HepG2 (cell line): ENCODE results near the gene DENND1C. TPM values are rescaled to one million over a fixed set of nuclear protein-coding genes. Genes with fewer than 3 reads are reported as not detected.

Source experiments
- BRD4 ChIP-seq: sonication (generic); formaldehyde crosslinking; IDR thresholded peaks from 2 replicates; pipeline ENCODE4 v1.4.0; 2020; ENCODE audit warnings: missing genetic modification reagents
- GFI1 ChIP-seq: sonication (generic); formaldehyde crosslinking; IDR thresholded peaks from 2 replicates; pipeline ENCODE4 v1.5.0; 2020; ENCODE audit warnings: missing genetic modification reagents, mild to moderate bottlenecking, borderline replicate concordance
- HNRNPUL1 ChIP-seq: fragments of 200-400 bp; formaldehyde crosslinking; IDR thresholded peaks from 2 replicates; pipeline ENCODE4 v1.6.1; 2017; ENCODE audit warnings: low read depth, mild to moderate bottlenecking, low read length, moderate library complexity
- KLF16 ChIP-seq, 2 experiments: sonication (generic) in 1 of 2; formaldehyde crosslinking in 1 of 2; IDR thresholded peaks; 2 replicates each; pipeline versions ENCODE4 v1.6.1 to v1.8.0; 2016 to 2023; ENCODE audit warnings: missing genetic modification reagents in 2 of 2, missing compliant biosample characterization in 1 of 2
- MED8 ChIP-seq: sonication (generic); formaldehyde crosslinking; IDR thresholded peaks from 2 replicates; pipeline ENCODE4 v1.8.1; 2023; ENCODE audit warnings: mild to moderate bottlenecking, missing genetic modification reagents; ENCODE audit not compliant: insufficient replicate concordance
- SALL1 ChIP-seq: sonication (generic); formaldehyde crosslinking; IDR thresholded peaks from 2 replicates; pipeline ENCODE4 v1.8.0; 2022; ENCODE audit warnings: mild to moderate bottlenecking, missing genetic modification reagents
- SAP130 ChIP-seq: IDR thresholded peaks from 2 replicates; pipeline ENCODE4 v1.6.1; 2016; ENCODE audit warnings: low read depth
- ZBTB42 ChIP-seq: sonication (generic); formaldehyde crosslinking; IDR thresholded peaks from 2 replicates; pipeline ENCODE4 v1.5.0; 2020; ENCODE audit warnings: mild to moderate bottlenecking, missing genetic modification reagents
- ZNF709 ChIP-seq: sonication (generic); formaldehyde crosslinking; IDR thresholded peaks from 2 replicates; pipeline ENCODE4 v1.5.0; 2020; ENCODE audit warnings: mild to moderate bottlenecking, missing genetic modification reagents
- ZNF788 ChIP-seq: sonication (generic); formaldehyde crosslinking; IDR thresholded peaks from 2 replicates; pipeline ENCODE4 v1.5.0; 2020; ENCODE audit warnings: mild to moderate bottlenecking, missing genetic modification reagents, borderline replicate concordance
- polyA plus RNA-seq, 8 experiments: library from polyadenylated mRNA; depleted of rRNA in 3 of 8; stranded (reverse) in 7 of 8; unstranded in 1 of 8; fragments of >200 nt; fragmentation: Illumina TruSeq in 4 of 8; extraction: Trizol in 4 of 8; gene quantifications; 2 replicates each; pipeline versions ENCODE4 v1.2.1 to v1.2.3, GENCODE V29; 2011 to 2016; ENCODE audit warnings: low read depth in 4 of 8, missing spikeins in 1 of 8, mixed read lengths in 1 of 8; ENCODE audit not compliant: insufficient read depth in 1 of 8
- total RNA-seq, 5 experiments: library from RNA; depleted of rRNA; stranded (reverse); fragments of >200 nt; fragmentation: Illumina TruSeq; extraction: Trizol; gene quantifications; 2 replicates each; pipeline ENCODE4 v1.2.3, GENCODE V29; 2016; ENCODE audit warnings: low read depth in 1 of 5
- TF ChIP-seq, protein P1 (sequence below), 2 experiments: fragments of 450-650 bp in 1 of 2; sonication (generic) in 1 of 2; formaldehyde crosslinking in 1 of 2; IDR thresholded peaks; 2 replicates each; pipeline versions ENCODE4 v1.6.1 to v1.8.0; 2016 to 2022; ENCODE audit warnings: antibody characterized with exemption in 1 of 2, mild to moderate bottlenecking in 1 of 2, missing genetic modification reagents in 1 of 2
- TF ChIP-seq, protein P2 (sequence below): sonication (generic); formaldehyde crosslinking; IDR thresholded peaks from 2 replicates; pipeline ENCODE4 v1.4.0; 2020; ENCODE audit warnings: mild to moderate bottlenecking, missing genetic modification reagents
- TF ChIP-seq, protein P3 (sequence below): sonication (generic); formaldehyde crosslinking; conservative IDR thresholded peaks from 2 replicates; pipeline ENCODE4 v1.8.0; 2022; ENCODE audit warnings: mild to moderate bottlenecking, moderate library complexity, missing genetic modification reagents

Gene DENND1C
- total and polyA plus RNA-seq, 2 of the 13 experiments (the other 11 are each of a cell fraction or from before 2014, with no cell fraction given), result 0.04 to 0.73 TPM

DNA sequence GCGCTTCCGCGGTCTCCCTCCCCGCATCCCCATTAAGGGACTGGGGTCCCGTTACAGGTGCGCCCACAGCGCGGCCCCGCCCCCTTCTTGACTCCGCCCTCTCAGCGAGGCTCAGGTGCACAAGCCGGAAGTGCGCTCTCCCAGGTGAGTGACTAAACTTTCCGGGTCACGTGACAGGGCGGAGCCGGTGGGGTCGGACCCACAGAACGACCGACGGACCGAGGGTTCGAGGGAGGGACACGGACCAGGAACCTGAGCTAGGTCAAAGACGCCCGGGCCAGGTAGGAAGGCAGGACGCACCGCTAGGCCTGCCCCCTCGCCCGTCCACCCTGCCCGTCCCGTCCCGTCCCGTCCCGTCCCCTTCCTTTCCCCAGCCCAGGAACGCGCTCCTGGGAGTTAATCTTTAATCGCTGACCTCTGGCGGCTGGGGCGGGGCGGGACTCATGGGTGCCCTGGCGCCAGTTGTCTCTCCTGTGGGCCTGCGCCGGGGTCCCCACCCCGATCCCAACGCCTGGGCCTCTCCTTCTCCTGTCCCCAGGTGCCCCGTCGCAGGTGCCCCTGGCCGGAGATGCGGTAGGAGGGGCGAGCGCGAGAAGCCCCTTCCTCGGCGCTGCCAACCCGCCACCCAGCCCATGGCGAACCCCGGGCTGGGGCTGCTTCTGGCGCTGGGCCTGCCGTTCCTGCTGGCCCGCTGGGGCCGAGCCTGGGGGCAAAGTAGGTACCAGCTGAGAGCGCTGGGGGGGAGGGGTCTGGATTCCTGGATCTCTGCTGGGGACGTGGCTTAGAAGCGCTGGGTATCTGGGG lies 17.3 kb downstream of the DENND1C start, which contains the start of gene CRB3 (continued):
- TF ChIP-seq, protein P1, sequence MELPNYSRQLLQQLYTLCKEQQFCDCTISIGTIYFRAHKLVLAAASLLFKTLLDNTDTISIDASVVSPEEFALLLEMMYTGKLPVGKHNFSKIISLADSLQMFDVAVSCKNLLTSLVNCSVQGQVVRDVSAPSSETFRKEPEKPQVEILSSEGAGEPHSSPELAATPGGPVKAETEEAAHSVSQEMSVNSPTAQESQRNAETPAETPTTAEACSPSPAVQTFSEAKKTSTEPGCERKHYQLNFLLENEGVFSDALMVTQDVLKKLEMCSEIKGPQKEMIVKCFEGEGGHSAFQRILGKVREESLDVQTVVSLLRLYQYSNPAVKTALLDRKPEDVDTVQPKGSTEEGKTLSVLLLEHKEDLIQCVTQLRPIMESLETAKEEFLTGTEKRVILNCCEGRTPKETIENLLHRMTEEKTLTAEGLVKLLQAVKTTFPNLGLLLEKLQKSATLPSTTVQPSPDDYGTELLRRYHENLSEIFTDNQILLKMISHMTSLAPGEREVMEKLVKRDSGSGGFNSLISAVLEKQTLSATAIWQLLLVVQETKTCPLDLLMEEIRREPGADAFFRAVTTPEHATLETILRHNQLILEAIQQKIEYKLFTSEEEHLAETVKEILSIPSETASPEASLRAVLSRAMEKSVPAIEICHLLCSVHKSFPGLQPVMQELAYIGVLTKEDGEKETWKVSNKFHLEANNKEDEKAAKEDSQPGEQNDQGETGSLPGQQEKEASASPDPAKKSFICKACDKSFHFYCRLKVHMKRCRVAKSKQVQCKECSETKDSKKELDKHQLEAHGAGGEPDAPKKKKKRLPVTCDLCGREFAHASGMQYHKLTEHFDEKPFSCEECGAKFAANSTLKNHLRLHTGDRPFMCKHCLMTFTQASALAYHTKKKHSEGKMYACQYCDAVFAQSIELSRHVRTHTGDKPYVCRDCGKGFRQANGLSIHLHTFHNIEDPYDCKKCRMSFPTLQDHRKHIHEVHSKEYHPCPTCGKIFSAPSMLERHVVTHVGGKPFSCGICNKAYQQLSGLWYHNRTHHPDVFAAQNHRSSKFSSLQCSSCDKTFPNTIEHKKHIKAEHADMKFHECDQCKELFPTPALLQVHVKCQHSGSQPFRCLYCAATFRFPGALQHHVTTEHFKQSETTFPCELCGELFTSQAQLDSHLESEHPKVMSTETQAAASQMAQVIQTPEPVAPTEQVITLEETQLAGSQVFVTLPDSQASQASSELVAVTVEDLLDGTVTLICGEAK (IDR thresholded peaks at IDR 0.05), result no peak
- TF ChIP-seq, protein P1 (CRISPR knock-in tag; IDR thresholded peaks at IDR 0.05), result no peak; the same call in 1 of the 2 replicates
- TF ChIP-seq HNRNPUL1, result peak; percentile 85; the same call in 1 of the 2 replicates
- peak; percentile 83 for TF ChIP-seq SAP130
- TF ChIP-seq, protein P2, sequence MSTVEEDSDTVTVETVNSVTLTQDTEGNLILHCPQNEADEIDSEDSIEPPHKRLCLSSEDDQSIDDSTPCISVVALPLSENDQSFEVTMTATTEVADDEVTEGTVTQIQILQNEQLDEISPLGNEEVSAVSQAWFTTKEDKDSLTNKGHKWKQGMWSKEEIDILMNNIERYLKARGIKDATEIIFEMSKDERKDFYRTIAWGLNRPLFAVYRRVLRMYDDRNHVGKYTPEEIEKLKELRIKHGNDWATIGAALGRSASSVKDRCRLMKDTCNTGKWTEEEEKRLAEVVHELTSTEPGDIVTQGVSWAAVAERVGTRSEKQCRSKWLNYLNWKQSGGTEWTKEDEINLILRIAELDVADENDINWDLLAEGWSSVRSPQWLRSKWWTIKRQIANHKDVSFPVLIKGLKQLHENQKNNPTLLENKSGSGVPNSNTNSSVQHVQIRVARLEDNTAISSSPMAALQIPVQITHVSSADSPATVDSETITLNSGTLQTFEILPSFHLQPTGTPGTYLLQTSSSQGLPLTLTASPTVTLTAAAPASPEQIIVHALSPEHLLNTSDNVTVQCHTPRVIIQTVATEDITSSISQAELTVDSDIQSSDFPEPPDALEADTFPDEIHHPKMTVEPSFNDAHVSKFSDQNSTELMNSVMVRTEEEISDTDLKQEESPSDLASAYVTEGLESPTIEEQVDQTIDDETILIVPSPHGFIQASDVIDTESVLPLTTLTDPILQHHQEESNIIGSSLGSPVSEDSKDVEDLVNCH, result no peak
- TF ChIP-seq, protein P3, sequence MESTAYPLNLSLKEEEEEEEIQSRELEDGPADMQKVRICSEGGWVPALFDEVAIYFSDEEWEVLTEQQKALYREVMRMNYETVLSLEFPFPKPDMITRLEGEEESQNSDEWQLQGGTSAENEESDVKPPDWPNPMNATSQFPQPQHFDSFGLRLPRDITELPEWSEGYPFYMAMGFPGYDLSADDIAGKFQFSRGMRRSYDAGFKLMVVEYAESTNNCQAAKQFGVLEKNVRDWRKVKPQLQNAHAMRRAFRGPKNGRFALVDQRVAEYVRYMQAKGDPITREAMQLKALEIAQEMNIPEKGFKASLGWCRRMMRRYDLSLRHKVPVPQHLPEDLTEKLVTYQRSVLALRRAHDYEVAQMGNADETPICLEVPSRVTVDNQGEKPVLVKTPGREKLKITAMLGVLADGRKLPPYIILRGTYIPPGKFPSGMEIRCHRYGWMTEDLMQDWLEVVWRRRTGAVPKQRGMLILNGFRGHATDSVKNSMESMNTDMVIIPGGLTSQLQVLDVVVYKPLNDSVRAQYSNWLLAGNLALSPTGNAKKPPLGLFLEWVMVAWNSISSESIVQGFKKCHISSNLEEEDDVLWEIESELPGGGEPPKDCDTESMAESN (CRISPR knock-in tag), result peak; percentile 20; the same call in 1 of the 2 replicates
- TF ChIP-seq ZNF709 (CRISPR knock-in tag), result no peak
- TF ChIP-seq SALL1, result peak; percentile 42; the same call in 1 of the 2 replicates
- 0 out of 4 replicates have a peak, but pooled peaks of 1 of the 2 experiments have one; percentile 22 for TF ChIP-seq KLF16 (CRISPR knock-in tag; IDR thresholded peaks at IDR 0.05)
- no peak for TF ChIP-seq GFI1 (CRISPR knock-in tag)
- no peak for TF ChIP-seq BRD4 (CRISPR knock-in tag)
- TF ChIP-seq ZNF788 (CRISPR knock-in tag), result peak; percentile 85; the same call in 1 of the 2 replicates
- TF ChIP-seq MED8 (CRISPR knock-in tag), result peak; percentile 51
- peak; percentile 43; the same call in 1 of the 2 replicates for TF ChIP-seq ZBTB42 (CRISPR knock-in tag)
